ENCODE measurements around the gene CFAP61. TPM values are rescaled to one million over a fixed set of nuclear protein-coding genes. Genes with fewer than 3 reads are reported as not detected.

Gene CFAP61
- polyA plus RNA-seq, 1 experiment: not detected

- POLR2A ChIA-PET: no interaction called here
- no peaks in the 10 kb centered on the region for H3K36me3 ChIP-seq (ENCODE audit: control insufficient read depth, insufficient read depth, low read length)
- CTCF ChIA-PET: interaction anchor here (0.7 to 4.2 kb wide), 8 partner anchors 33 to 509 kb away, joined by 3 to 33 read pairs (median 4); partner anchors contain the start of genes CFAP61 and CRNKL1
- no peak overlapping the region for H3K4me3 ChIP-seq (ENCODE audit: low read depth, low read length)
- TF ChIP-seq, protein P1, sequence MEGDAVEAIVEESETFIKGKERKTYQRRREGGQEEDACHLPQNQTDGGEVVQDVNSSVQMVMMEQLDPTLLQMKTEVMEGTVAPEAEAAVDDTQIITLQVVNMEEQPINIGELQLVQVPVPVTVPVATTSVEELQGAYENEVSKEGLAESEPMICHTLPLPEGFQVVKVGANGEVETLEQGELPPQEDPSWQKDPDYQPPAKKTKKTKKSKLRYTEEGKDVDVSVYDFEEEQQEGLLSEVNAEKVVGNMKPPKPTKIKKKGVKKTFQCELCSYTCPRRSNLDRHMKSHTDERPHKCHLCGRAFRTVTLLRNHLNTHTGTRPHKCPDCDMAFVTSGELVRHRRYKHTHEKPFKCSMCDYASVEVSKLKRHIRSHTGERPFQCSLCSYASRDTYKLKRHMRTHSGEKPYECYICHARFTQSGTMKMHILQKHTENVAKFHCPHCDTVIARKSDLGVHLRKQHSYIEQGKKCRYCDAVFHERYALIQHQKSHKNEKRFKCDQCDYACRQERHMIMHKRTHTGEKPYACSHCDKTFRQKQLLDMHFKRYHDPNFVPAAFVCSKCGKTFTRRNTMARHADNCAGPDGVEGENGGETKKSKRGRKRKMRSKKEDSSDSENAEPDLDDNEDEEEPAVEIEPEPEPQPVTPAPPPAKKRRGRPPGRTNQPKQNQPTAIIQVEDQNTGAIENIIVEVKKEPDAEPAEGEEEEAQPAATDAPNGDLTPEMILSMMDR (IDR thresholded peaks at IDR 0.05; ENCODE audit: insufficient read depth, low read depth, low read length): no peak
- H3K27me3 ChIP-seq (ENCODE audit: control insufficient read depth, insufficient read depth, low read length): peaks cover 6% of the 10 kb centered on the region
- no peak for DNase-seq (ENCODE audit: low read depth)
These were observed 32.7 kb downstream of the CFAP61 start for GRCh38 chr20:20085071-20085470.

DNA sequence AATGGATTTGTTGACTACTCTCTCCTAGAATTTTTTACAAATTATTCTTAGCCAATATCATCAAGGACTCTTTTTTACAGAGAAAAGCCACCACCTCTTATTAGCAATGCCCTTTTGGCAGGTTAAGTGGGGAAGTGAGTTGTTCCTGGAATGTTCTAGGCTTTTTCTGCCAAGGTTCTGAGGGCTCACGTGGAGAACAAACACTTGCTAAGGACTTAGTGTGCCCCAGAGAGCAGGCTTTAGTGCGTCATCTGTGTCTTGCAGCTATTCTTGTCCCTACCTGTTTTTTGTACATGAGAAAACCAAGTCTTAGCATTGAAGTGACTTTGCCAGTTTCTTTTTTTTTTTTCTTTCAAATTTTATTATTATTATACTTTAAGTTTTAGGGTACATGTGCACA is 33.5 kb downstream of the CFAP61 start:
- no peak for DNase-seq (ENCODE audit: low read depth)
- TF ChIP-seq, protein P1 (IDR thresholded peaks at IDR 0.05; ENCODE audit: insufficient read depth, low read depth, low read length): no peak
- POLR2A ChIA-PET: no interaction called here
- Histone ChIP-seq H3K4me3 (ENCODE audit: low read depth, low read length) (no peak overlapping the region), H3K27me3 (ENCODE audit: control insufficient read depth, insufficient read depth, low read length) (peaks cover 6% of the 10 kb centered on the region), H3K36me3 (ENCODE audit: control insufficient read depth, insufficient read depth, low read length) (no peaks in the 10 kb centered on the region)
- CTCF ChIA-PET: interaction anchor here (1.5 to 4.2 kb wide), 2 partner anchors 152 to 508 kb away, joined by 4 to 33 read pairs; no protein-coding TSS in a partner anchor

DNA sequence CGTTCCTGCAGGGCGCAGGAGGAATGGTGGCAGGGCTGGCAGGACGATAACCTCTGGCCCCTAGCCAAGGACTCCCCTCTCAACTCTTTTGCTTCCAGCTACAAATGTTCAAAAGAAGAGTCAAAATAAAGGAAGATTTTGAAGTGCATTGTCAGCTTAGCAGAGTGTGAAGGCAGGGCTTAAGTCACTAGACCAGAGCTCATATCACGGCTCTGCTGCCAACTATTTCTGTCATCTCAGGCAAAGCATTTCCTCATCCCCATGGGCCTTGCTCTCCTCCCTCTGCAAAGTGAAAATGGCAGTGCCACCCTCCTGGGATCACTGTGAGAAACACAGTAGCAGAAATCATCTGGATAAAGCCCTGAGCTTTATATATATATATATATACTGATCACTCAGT is 36.7 kb downstream of the CFAP61 start:
- TF ChIP-seq, protein P1 (IDR thresholded peaks at IDR 0.05; ENCODE audit: insufficient read depth, low read depth, low read length): no peak
- H3K27me3 ChIP-seq (ENCODE audit: control insufficient read depth, insufficient read depth, low read length): peaks cover 2% of the 10 kb centered on the region; the same call in 1 of the 2 replicates
- H3K36me3 ChIP-seq (ENCODE audit: control insufficient read depth, insufficient read depth, low read length): no peaks in the 10 kb centered on the region
- POLR2A ChIA-PET: no interaction called here
- no peak overlapping the region for H3K4me3 ChIP-seq (ENCODE audit: low read depth, low read length)
- no peak for DNase-seq (ENCODE audit: low read depth)
- CTCF ChIA-PET: interaction anchor here (1.3 kb wide), 1 partner anchor 140 kb away, joined by 3 read pairs; no protein-coding TSS in a partner anchor

DNA sequence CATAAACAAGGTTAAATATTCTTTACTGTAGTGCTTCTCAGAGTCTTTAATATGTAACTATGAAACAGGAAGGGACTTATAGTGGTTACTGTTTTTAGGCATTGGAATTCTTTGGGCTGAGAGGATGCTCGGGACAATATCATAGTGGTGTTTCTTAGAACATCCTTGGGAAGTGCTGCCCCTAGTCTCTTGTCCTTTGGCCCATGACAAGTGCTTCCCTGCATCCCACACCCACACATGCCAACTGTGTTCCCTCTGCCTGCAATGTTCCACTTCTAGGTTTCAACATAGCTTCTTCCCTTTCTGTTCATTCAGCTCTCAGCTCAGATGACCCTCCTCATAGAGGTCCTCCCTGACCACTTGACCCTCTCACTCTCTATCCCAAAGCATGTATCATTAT is 37.6 kb downstream of the CFAP61 start:
- H3K4me3 ChIP-seq (ENCODE audit: low read depth, low read length): no peak overlapping the region
- DNase-seq (ENCODE audit: low read depth): no peak
- peaks cover 2% of the 10 kb centered on the region; the same call in 1 of the 2 replicates for H3K27me3 ChIP-seq (ENCODE audit: control insufficient read depth, insufficient read depth, low read length)
- TF ChIP-seq, protein P1 (IDR thresholded peaks at IDR 0.05; ENCODE audit: insufficient read depth, low read depth, low read length): no peak
- ChIA-PET CTCF (no interaction called here), POLR2A (no interaction called here)
- H3K36me3 ChIP-seq (ENCODE audit: control insufficient read depth, insufficient read depth, low read length): no peaks in the 10 kb centered on the region

DNA sequence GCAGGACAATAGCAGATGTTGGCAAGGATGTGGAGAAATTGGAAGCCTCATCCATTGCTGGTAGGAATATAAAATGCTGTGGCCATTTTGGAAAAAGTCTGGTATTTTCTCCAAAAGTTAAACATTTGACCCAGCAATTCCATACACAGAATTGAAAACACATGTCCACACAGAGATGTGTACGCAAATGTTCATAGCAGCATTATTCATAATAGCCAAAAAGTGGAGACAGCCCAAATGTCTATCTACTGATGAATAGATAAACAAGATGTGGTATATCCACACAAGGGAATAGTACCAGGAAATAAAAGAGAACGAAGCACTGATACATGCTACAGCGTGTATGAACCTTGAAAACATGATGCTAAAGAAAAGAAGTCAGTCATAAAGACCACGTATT is 40.5 kb downstream of the CFAP61 start:
- no peak for DNase-seq (ENCODE audit: low read depth)
- POLR2A ChIA-PET: no interaction called here
- H3K27me3 ChIP-seq (ENCODE audit: control insufficient read depth, insufficient read depth, low read length): no peaks in the 10 kb centered on the region
- CTCF ChIA-PET: no interaction called here
- H3K36me3 ChIP-seq (ENCODE audit: control insufficient read depth, insufficient read depth, low read length): no peaks in the 10 kb centered on the region
- TF ChIP-seq, protein P1 (IDR thresholded peaks at IDR 0.05; ENCODE audit: insufficient read depth, low read depth, low read length): no peak
- H3K4me3 ChIP-seq (ENCODE audit: low read depth, low read length): no peak overlapping the region

All from BJ (cell line).